T-helper 1 cell treated with Interleukin-12 subunit alpha and Interleukin-12 subunit beta and Interleukin-4 antibody, amounts not matched to agents 30 ng/mL and 1 ng/mL, for 36 hours (primary cell): ENCODE results near the gene OR10R2. TPM values are rescaled to one million over a fixed set of nuclear protein-coding genes. Genes with fewer than 3 reads are reported as not detected.
"Not testable (repeated sequence)": the region's sequence is repeated elsewhere in the genome, so short reads cannot be mapped to it uniquely, and the experiment has no call there.

ENCODE experiments used
- intact Hi-C: fragments of 100-400 bp; cut with micrococcal nuclease; formaldehyde crosslinking; loops from one replicate; pipeline ENCODE4 v1.15.1; 2024
- total RNA-seq: library from RNA; stranded (reverse); gene quantifications from 2 replicates; pipeline ENCODE4 v1.2.3, GENCODE V29; 2022

OR10R2 gene, protein sequence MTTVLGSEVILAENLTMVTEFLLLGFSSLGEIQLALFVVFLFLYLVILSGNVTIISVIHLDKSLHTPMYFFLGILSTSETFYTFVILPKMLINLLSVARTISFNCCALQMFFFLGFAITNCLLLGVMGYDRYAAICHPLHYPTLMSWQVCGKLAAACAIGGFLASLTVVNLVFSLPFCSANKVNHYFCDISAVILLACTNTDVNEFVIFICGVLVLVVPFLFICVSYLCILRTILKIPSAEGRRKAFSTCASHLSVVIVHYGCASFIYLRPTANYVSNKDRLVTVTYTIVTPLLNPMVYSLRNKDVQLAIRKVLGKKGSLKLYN
- not detected in 2 replicates for total RNA-seq

DNA sequence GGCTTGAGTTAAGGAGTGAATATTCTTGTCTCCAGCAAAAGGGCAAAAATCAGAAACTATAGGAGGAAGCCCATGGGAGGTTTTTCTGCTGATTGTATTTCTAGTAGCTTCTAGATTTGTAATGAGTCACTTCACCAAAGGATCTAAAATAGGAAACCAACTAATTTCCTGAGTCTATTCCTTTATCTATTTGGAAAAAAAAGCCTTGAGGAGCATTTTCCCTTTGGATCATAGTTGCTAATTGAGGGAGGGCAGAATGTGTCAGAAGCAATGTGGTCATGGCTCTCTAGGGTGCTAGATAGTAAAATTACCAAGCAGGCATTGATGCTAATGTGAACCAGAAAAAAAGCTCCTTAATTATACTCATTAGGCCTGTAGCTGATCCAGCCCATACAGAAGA, at the start of gene OR10R2:
Gene OR10R2, plus strand, starts transcription at position 301 of the 400 bp plus-strand sequence. CDS start 106 bp downstream, outside the sequence.
- intact Hi-C loops, result no loop called here

DNA sequence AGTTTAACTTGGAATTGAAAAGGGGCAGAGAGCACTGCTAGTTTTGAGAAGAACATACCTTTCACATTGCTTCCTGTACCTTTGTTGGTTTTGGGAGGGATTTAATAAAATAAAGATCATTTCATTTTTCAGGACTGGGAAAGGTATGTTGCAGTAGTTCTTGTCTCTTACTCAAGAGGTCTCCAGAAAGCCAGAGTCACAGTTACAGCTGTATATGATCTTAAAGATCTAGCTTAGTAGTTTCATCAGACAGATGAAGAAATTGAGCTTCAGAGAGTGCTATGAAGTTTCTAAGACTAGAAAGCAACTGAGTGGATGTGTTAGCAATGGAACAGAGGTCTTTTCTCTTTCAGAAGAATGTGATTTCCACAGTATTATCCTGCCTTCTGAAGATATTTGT, 47.0 kb upstream of the OR10R2 start:
- intact Hi-C loops, result no loop called here

DNA sequence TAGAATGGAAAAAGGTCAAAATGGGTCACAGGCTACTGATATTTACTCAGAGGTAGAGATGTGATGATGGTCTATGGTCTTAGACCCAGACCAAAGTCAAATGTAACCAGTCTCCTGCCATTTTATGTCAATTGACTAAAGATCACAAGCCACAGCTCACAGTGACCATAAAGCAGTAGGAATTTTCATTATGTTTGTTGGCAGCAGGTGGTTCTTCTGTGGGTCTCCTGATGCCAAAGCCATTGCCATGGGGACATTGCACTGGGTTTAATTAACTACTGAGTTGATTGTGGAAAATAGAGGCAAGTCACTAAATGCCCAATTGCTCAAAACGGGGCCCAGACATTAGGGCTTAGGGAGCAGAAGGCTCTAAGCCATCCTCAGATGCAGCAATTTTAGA, 45.9 kb upstream of the OR10R2 start, which contains the start of gene OR10K2:
Gene OR10K2, minus strand, starts transcription at position 101 of the 400 bp plus-strand sequence. CDS start 5,371 bp downstream, outside the sequence.
- intact Hi-C loops, result no loop called here

DNA sequence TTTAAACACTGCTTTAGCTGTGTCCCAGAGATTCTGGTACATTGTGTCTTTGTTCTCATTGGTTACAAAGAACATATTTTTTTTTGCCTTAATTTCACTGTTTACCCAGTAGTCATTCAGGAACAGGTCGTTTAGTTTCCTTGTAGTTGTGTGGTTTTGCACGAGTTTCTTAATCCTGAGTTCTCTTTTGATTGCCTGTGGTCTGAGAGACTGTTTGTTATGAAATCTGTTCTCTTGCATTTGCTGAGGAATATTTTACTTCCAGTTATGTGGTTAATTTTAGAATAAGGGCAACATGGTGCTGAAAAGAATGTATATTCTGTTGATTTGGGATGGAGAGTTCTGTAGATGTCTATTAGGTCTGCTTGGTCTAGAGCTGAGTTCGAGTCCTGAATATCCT, 41.9 kb upstream of the OR10R2 start:
- intact Hi-C loops, result not testable (repeated sequence)

DNA sequence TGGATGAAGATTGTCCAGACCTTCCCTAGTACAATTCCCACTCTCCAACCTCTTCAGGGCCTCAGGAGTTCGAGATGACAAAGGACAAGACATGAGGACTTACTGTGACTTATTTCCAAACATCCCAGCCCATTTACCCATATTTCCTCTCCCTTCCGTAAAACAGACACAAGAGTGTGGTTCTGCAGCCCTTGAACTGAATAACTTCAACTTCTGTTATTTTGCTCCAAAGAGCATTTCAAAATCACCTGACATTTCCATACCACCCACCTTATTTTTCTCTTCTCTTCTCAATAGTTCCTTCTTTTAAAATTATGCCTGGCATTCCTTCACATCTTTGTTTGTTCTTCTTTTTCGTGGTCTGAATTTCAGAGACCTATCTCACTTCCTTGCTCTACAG, 37.3 kb upstream of the OR10R2 start:
- intact Hi-C loops, result no loop called here

DNA sequence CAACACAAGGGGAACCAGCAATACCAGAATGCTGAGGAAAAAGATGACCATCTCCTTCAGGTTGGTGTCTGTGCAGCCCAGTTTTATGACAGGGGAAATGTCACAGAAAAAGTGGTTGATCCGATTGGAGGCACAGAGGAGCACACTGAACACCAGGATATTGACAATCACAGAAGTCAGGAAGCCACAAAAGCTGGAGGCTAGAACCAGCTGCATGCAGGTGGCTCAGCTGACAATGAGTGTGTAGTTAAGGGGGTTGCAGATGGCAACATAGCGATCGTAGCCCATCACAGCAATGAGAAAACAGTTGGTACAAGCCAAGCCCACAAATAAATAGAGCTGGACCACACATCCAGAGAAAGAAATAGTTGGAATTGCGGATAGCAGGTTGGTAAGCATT, 26.6 kb upstream of the OR10R2 start:
- intact Hi-C loops, result no loop called here

DNA sequence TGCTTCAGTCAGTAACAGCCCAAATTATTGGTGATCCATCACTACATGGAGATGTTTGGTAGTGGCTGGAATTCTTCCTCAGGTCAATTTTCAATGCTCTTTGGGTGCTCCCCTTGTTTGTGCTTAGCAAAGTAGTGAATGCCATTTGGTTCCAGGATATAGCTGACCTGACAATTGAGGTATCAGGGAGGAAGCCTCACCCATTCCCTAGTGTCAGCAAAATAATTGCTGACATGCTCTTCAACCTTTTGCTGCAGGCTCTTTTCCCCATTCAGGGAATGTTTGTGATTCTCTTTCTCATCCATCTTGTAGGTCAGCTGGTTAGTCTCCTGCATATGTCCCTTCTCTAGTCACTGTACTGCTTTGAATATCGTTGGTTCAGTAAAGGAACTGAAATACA, 17.5 kb upstream of the OR10R2 start:
- intact Hi-C loops, result no loop called here

DNA sequence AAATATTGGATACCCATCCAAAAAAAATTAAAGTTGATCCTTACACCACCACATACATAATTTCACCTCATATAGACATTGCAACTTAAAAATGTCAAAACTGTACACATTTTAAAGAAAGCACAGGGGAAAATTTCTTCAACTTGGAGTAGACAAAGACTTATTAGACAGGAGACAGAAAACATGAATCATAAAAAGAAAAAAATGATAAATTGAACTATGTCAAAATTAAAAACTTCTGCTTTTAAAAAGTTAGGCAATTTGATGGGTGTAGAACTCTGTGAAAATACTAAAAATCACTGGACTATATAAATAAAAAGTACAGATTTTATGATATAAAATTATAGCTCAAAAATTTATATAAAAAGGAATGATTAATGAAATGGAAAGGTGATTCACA, 14.8 kb upstream of the OR10R2 start:
- intact Hi-C loops, result no loop called here

DNA sequence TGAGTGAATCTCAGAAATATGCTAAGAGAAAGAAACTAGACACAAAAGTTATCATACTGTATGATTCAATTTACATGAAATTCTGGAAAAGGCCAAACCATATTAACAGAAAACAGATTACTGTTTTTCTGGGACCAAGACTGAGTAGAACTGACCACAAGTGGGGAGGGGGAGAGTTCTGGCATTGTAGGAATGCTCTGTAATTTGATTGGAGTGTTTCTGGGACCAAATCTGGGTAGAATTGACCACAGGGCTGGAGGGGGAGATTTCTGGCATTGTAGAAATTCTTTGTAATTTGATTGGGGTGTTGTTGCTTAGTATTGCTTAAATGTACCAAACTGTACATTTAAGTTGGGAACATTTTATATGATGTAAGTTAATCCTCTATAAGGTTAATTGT, 13.8 kb upstream of the OR10R2 start:
- intact Hi-C loops, result no loop called here

DNA sequence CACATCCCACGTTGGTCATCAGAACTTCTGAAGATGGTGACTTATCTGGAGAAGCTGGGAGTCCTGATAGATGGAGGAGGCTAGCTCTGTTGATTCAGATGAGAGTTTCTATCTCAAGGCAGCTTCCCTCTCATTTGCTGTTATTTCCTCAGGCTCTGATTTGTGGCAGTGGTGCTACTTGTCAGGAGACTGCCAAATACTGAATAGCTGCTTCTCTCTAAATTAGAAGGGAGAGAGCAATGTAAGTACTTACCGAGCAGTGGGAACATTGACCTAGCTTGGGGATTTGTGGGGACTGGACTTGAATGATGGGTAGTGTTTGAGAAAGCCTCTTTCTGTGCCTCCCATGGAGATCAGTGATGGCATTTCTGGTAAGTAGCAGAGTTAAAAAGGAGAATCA, 10.5 kb upstream of the OR10R2 start, which contains the start of gene OR10K1:
Gene OR10K1, plus strand, starts transcription at position 301 of the 400 bp plus-strand sequence. CDS start 3,728 bp downstream, outside the sequence.
- intact Hi-C loops, result no loop called here

DNA sequence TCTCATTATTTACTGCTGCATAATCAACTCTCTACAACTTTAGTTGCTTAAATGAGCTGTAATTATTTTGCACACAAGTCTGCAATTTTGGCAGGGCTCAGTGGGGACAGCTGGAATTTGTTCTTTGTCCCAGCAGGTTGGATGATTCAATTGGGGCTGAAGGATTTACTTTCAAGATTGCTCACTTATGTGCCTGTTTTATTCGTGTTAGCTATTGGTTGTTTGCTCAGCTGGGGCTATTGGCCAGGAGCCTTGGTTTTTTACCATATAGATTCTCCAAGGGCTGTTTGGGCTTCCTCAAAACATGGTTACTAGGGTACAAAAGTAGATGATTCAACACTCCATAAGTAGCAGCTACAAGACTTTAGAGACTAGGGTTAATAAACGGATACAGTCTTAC, 13.4 kb downstream of the OR10R2 start:
- intact Hi-C loops, result no loop called here

DNA sequence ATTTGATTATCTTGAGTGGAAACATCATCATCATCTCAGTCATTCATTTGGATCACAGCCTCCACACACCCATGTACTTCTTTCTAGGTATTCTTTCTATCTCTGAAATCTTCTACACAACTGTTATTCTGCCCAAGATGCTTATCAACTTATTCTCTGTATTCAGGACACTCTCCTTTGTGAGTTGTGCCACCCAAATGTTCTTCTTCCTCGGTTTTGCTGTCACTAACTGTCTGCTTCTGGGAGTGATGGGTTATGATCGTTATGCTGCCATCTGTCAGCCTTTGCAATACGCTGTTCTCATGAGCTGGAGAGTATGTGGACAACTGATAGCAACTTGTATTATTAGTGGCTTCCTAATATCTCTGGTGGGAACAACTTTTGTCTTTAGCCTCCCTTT, 19.3 kb downstream of the OR10R2 start:
- intact Hi-C loops, result no loop called here

DNA sequence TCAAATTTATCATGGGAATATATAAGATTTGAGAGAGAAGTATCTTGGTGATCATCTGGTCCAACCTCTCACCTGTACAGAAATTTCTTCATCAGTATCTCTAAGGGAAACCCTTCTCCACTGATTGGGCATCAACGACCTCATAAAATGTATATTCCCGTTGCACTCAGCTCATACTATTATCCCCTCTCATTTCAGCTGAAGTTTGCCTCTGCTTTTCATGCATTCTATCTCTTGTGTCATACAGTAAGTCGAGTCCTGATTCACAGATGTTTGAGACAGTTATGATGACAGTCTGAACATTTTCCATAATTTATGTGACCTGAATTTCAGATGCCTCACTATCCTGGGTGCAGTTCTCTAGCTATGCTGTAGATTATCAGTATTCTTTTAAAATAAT, 21.0 kb downstream of the OR10R2 start:
- intact Hi-C loops, result no loop called here

DNA sequence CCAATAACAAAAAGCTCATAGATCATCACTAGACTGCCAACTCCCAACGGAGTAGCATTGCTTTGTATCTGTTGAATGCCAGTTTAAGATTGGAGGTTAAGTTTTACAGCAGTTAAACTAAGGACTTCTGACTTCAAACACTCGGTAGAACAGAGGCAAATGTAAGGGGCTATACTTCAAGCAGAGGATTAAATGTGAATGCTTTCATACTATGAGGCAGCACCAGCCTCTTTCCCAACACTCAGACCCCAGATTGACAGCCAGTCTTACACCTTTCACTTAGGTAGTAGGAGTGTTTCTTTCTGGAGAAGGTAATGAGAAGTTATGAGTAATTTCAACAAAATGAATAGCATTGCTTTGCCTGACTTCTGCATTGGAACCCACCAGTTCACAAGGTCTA, 22.8 kb downstream of the OR10R2 start:
- intact Hi-C loops, result no loop called here

DNA sequence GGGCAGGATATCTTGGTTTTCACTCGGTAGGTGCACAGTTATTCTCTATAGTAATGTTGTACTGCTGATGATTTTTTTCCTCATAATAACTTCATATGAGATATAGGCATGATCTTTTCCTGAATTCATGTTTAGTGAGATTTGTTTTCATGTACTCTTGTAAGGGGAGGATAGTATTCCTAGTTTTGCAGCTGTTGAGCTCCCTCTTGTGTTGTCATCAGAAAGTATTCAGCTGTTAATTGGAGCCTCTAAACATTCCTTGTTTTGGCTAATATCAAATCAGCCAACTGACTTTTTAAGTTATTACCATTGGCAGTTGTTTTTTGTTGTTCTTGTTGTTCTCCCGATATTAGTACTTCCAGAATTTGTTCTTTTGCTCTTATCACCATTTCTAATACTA, 24.4 kb downstream of the OR10R2 start:
- intact Hi-C loops, result loop anchor here (2.0 kb wide), 2 partner anchors 250 to 294 kb away; no protein-coding TSS in a partner anchor

DNA sequence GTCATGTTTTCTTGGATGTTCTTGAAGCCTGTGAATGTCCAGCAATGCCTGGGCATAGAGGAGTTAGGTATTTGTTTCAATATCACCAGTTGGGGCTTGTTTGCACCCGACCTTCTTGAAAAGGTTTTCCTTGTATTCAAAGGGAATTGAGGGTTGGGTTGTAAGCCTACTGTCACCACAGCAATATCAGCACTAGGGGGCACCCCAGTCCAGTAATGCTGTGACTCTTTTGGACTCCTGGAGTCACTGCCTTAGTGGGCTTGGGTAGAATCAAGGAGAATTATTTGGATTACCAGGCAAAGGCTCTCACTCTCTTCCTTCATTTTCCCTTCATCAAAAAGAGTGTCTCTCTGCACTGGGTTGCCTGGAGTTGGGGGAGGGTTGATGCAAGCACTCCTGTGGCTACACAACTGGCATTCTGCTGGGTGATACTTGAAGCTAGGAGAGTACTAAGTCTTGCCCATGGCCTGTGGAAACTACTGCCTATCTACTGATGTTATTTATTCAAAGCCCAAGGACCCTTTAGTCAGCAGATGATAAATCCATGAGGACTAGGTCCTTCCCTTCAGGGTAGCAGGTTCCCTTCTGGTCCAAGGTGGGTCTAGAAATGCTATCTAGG, 34.5 kb downstream of the OR10R2 start:
- intact Hi-C loops, result loop anchor here (1.0 kb wide), 3 partner anchors 492 to 583 kb away; no protein-coding TSS in a partner anchor

DNA sequence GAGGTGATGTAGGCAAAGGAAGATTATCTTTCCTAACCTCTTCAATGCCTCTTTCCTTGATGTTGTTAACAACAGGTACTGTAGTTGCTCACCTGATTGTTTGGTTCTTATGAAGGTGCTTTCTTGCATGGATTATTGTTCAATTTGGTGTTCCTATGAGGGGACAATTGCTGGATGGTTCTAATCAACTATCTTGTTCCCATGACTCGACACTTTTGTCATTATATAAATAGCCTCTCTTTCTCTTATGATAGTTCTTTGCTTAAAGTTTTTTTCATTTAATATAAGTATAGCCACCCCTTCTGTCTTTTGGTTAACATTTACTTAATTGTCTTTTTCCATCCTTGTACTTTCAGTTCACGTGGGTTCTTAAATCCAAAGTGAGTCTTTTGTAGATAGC, 35.5 kb downstream of the OR10R2 start:
- intact Hi-C loops, result no loop called here

DNA sequence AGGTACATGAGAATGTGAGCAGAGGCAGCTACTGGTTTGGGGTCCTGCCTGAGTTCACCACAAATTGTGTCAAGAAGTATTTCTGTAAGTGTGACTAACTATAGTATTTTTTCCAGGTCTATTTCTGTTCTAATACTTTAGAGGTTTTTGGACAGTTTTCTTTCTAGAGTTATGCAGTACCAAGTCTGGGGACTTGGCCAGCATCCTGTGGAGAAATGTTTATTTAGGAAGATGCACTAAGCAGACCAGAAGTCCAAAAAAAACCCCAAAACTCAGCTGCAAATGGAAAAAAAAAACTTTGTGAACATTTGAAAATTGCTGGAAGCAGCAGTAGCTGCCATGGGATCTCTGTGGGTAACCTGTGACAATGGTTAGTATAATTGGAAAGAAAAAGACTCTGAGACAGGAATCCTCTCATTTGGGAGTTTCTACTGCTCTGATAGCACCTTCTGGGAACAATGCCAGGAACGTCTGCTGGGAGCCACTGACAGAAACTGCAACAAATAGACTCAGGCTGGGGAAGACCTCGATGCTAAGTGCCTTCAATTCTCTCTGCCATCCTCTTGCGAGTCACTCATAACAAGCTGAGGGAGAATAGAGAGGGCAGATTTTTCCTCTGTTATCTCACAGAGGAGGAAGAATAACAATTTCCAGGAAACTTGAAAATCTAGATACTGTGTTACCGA, 37.6 kb downstream of the OR10R2 start:
- intact Hi-C loops, result loop anchor here (1.0 kb wide), 1 partner anchor 559 kb away; no protein-coding TSS in a partner anchor

DNA sequence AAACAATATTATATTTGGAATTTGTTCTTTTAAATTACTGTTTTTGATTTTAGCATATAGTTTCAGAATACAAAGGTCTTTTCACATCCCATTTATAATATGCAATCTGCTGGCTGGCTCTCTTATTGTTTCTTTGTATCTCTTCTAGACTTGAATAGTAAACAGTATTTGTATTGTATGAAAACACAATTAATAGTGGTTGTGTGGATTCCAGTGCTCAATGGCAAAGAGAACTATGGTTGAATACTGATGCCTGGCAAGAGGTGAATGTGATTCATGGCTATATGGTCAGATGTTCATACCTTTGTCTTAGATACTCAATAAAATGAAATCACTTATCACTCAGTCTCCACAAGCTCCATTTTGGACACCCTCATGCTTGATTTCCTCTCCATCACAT, 44.9 kb downstream of the OR10R2 start:
- intact Hi-C loops, result no loop called here

DNA sequence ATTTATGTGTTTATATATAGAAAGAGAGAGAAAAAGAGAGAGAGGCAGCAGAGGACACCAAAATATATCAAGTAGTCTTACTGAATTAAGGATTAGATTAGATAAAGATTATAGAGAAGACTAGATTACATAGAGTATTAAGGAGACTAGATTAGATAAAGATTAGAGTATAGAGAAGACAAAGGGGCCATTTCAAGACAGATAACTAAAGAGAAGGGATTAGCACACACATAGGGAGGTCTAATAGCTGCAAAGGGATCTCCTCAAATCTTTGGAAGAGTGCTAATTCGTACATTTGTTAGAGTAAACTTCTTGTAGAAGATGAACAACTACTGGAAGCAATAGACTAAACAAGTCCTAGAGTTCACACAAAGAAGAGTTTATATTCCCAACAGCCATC, 48.0 kb downstream of the OR10R2 start:
- intact Hi-C loops, result no loop called here

DNA sequence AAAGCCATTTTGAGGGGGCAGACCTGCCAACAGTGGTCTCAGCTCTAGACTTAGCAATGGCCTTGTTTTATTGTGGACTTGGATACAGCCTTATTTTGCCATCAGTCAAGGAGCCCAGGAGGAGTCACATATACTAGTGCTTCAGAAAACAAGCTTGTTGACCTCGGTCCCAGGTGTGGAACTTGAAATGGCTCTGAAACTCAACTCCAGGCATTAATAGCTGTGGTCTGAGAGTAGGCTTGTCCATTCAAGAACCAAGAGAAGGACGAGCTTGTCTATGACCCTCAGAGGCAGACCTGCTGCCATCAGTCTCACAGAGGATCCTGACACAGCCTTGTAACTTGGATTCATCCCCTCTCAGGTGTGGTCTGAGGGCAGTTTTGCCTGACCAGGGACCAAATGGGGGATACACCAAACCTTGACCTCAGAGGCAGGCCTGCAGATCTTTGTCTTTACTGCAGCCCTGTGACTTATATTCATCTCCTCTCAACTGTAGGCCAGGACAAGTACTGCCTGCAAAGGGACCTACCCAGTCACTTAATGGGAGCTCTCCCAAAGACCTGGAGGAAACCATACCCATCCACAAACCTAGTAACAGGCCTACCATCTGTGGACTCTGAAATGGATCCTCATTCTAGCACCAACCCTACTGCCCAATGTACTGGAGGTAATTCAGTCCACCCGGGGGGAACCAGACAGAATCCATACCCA, 49.1 kb downstream of the OR10R2 start:
- intact Hi-C loops, result no loop called here
